AG08396 (cell line): ENCODE measurements around the gene CTRL.
A peak's percentile ranks its signal among the peaks of the same experiment; 100 is the strongest.
"Not testable (repeated sequence)": the region's sequence is repeated elsewhere in the genome, so short reads cannot be mapped to it uniquely, and the experiment has no call there.

ENCODE experiments used
- DNase-seq: peaks from one replicate; pipeline ENCODE4 v3.0.0; 2012; ENCODE audit warnings: low spot score, mixed read lengths

CTRL gene

GRCh38 chr16:67931712-67932461 lies at the start of gene CTRL:
Gene CTRL (minus strand): TSS chr16:67931862. CDS start chr16:67931852, 10 bp downstream.
- DNase-seq: no peak

- DNase-seq: no peak
Observed at GRCh38 chr16:67979955-67980678, 48.5 kb upstream of the CTRL start, which contains the start of gene DPEP3. Gene DPEP3 (minus strand): TSS chr16:67980499. CDS start chr16:67980380, 119 bp downstream.

GRCh38 chr16:67977469-67978227 lies 46.0 kb upstream of the CTRL start:
- no peak for DNase-seq

- no peak for DNase-seq
Observed at GRCh38 chr16:67977005-67977404, 45.3 kb upstream of the CTRL start.

DNA sequence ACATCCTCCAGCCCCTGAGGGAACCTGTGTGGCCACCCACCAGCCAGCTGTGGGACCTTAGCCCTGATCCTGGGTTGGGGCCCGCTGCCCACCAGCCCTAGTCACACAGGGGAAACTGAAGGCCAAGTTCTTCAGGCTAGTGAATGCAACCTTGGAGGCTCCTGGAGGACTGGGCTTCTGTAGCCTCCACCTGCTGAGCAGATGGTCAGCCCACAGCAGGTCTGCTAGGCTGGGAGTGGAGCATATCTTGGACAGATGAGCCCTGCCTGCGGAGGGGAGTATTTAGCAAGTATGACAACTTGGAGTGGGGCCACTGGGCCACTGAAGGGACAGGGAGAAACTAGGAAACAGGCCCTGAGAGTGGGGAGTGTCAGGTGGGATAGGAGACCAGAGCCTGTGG lies 44.5 kb upstream of the CTRL start:
- DNase-seq: no peak

- no peak for DNase-seq
Observed at GRCh38 chr16:67975321-67976105, 43.9 kb upstream of the CTRL start.

- not testable (repeated sequence) for DNase-seq
Observed at GRCh38 chr16:67972285-67972684, 40.6 kb upstream of the CTRL start.

GRCh38 chr16:67971111-67971510 lies 39.4 kb upstream of the CTRL start:
- no peak for DNase-seq

DNA sequence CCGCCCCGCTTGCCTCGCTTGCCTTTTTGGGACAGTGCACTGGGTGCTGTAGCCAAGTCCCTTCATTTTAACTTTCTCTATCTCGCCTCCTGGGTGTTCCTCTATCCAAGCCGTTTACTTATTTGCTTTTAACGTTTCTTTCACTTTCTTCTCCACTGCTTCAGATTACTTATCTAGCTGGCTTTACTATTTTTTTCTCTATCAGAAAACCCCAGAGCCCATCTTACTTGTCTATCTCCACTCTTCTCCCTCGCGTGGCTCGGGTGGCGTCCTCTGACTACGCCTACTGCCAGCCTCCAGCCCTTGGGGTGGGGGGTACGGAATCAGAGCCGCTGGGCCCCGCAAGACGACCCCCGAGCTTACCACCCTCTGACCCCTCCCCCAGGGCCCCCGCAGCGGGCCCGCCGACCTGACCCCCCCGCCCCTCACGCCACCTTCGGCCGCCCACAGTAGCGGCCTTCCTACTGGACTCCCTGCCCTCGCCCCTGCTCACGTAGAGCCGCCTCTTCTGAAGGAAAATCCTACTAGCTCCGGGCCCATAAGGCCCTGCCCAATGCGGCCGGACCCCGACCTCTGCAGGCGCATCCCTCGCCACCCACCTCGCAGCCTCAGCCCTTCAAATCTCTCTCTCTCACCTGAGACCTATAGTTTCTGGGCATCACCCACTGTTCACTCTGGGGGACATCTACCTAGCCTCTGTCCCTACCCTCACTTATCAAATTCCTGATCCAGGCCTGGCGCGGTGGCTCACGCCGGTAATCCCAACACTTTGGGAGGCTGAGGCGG lies 37.8 kb upstream of the CTRL start:
- no peak for DNase-seq

GRCh38 chr16:67968400-67969253 lies 37.0 kb upstream of the CTRL start, which contains the start of gene SLC12A4:
Gene SLC12A4 (minus strand): TSS chr16:67968637. CDS start chr16:67968553, 84 bp downstream.
- DNase-seq: peak; percentile 97

GRCh38 chr16:67967958-67968399 lies 36.3 kb upstream of the CTRL start:
- DNase-seq: peak; percentile 81

- no peak for DNase-seq
Observed at GRCh38 chr16:67967183-67967957, 35.7 kb upstream of the CTRL start.

GRCh38 chr16:67966549-67967182 lies 35.0 kb upstream of the CTRL start:
- peak; percentile 80 for DNase-seq

- no peak for DNase-seq
Observed at GRCh38 chr16:67965668-67966548, 34.2 kb upstream of the CTRL start.

DNA sequence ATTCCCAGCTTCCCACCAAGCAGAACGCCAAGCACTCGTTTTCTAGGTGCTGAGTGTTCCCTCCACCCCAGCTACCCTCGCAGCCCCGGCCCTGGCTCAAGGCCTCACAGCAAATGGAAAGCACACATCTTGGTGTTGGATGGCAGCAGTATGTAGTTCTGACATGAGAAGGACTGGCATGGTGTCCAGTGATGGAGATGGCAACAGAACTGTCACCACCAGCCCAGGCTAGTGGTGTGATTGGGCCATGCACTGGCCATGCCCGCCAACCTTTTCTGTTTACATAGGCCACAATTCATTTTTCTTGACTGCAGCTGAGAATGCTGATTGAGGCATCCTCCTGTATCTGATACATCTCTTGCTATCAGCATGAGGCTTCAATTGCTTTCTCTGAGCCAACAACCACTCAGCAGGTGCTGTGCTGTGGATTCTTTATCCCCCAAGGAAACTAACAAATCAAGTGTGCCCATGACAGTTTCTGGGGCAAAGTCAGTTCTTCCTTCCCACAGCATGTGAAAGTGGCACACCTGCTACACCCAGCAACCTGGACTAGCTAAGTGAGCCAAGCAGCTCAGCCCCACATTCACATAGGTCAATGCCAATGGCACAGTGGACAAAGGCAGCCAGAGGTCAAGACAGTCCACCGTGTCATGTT lies 32.9 kb upstream of the CTRL start:
- no peak for DNase-seq

DNA sequence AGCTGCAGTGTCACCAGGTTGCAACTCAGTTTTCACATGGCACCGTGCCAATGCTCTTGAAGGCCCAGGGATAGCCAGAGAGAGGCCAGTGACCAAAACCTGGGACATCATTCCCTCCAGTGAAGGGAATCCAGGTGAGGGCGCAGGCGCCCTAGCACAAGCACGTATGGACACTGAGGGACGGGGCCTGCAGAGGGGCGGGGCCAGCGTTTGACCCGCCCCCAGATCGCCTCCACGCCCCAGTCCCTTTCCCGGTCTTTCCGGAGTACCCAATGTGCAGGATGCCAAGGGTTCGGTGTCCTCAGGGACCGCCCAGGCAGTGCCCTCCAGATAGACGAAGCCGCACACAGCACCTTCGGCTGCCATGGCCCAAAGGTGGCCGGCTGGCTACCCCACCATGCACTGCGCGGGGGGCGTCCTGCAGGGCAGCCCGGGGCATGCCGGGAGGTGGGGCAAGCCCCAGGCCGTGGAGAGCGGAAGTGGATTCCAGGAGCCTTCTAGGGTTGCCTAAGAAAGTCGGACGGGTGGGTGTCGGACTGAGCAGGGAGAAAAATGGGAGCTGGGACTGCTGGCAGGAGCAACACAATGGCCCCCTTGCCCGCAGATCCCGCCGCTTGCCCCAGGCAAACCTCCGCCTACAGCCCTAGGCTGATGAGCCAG lies 32.1 kb upstream of the CTRL start:
- no peak for DNase-seq
